Ascending aorta (tissue), 2 donors: ENCODE data around the gene RPS19BP1. TPM values are rescaled to one million over a fixed set of nuclear protein-coding genes. Genes with fewer than 3 reads are reported as not detected.
A peak's percentile ranks its signal among the peaks of the same experiment; 100 is the strongest.

Experiments used
- DNase-seq, 2 donors: peaks; one replicate each; pipeline ENCODE4 v3.0.0-alpha.2; 2019; ENCODE audit warnings: low spot score in 2 of 2
- H3K27ac ChIP-seq, 2 donors: fragments of 200-600 bp; sonication (generic); one replicate each; pipeline ENCODE4 v1.5.1; 2016 to 2017; ENCODE audit warnings: mild to moderate bottlenecking in 1 of 2
- H3K27me3 ChIP-seq: fragments of 200-600 bp; sonication (generic); one replicate; pipeline ENCODE4 v1.5.1; 2017
- H3K36me3 ChIP-seq, 2 donors: fragments of 200-600 bp; sonication (generic); one replicate each; pipeline ENCODE4 v1.5.1; 2016
- H3K4me1 ChIP-seq, 2 donors: fragments of 200-600 bp; sonication (generic); one replicate each; pipeline ENCODE4 v1.5.1; 2016 to 2017; ENCODE audit warnings: mild to moderate bottlenecking in 1 of 2
- H3K4me3 ChIP-seq, 2 donors: fragments of 200-600 bp; sonication (generic); one replicate each; pipeline ENCODE4 v1.5.1; 2016 to 2017; ENCODE audit warnings: mild to moderate bottlenecking in 1 of 2
- H3K9me3 ChIP-seq, 2 donors: fragments of 200-600 bp; sonication (generic); one replicate each; pipeline ENCODE4 v1.5.1; 2016
- intact Hi-C: fragments of 100-400 bp; cut with DNase I; formaldehyde crosslinking; loops from one replicate; pipeline ENCODE4 v1.15.1; 2023
- total RNA-seq: library from RNA; depleted of rRNA; stranded (reverse); fragments of >200 nt; gene quantifications from one replicate; pipeline ENCODE4 v1.1.0, GENCODE V29; 2016
- TF ChIP-seq, protein P1 (sequence below), 3 experiments: fragments of 200-600 bp in 2 of 3; fragments of 450-650 bp in 1 of 3; sonication (generic) in 2 of 3; IDR thresholded peaks; one replicate each; pipeline ENCODE4 v1.5.1; 2016 to 2019; ENCODE audit warnings: antibody characterized with exemption in 3 of 3, mild to moderate bottlenecking in 1 of 3, moderate library complexity in 1 of 3

RPS19BP1 gene
- total RNA-seq, 1 donor from 2014 or later = 218 TPM

- Histone ChIP-seq H3K4me1 (peaks cover 0 to 2% of the 10 kb centered on the region in 2 donors), H3K4me3 (no peak overlapping the region), H3K27ac (no peak overlapping the region), H3K27me3 (no peaks in the 10 kb centered on the region), H3K36me3 (no peaks in the 10 kb centered on the region), H3K9me3 (no peaks in the 10 kb centered on the region)
- no peak for DNase-seq
- TF ChIP-seq, protein P1, sequence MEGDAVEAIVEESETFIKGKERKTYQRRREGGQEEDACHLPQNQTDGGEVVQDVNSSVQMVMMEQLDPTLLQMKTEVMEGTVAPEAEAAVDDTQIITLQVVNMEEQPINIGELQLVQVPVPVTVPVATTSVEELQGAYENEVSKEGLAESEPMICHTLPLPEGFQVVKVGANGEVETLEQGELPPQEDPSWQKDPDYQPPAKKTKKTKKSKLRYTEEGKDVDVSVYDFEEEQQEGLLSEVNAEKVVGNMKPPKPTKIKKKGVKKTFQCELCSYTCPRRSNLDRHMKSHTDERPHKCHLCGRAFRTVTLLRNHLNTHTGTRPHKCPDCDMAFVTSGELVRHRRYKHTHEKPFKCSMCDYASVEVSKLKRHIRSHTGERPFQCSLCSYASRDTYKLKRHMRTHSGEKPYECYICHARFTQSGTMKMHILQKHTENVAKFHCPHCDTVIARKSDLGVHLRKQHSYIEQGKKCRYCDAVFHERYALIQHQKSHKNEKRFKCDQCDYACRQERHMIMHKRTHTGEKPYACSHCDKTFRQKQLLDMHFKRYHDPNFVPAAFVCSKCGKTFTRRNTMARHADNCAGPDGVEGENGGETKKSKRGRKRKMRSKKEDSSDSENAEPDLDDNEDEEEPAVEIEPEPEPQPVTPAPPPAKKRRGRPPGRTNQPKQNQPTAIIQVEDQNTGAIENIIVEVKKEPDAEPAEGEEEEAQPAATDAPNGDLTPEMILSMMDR (IDR thresholded peaks at IDR 0.05) = no peak
- intact Hi-C loops = no loop called here
These were observed 40.9 kb downstream of the RPS19BP1 start for GRCh38 chr22:39491696-39492095.

DNA sequence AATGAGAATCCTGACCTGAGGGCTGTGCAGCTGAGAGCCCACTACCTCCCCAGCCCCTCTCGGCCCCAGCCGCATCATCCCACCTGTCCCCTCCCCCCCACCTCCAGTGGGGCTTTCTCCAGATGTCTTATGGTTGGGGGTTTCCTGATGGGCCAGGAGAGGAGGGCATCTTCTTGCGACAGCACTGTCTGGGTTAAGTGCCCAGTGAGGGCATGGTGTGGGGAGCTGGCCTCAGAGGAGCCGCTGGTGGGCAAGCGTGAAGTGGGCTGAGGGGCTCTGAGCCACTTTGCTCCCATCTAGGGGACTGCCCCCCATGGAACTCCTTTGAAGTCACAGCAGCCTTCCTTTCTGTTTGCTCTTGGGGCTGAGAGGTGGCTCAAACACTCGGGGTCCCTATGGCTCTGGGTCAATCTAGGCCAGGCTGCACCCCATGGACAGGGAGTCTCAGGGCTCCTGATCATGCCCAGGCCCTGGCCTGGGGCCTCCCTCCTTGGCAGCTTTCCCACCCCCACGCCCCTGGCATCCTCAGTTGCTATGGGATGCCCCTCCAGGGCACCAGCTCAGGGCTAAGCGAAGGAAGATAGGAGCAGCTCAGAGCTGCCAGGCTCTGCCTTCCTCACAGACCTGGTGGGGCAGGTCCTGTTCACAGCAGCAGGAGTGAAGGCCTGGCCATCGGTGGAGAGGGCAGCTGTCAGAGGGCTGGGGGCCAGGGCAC is 41.4 kb downstream of the RPS19BP1 start:
- H3K27me3 ChIP-seq = no peaks in the 10 kb centered on the region
- no peak overlapping the region for H3K27ac ChIP-seq
- TF ChIP-seq, protein P1 (IDR thresholded peaks at IDR 0.05) = no peak
- H3K4me1 ChIP-seq = peaks cover 0 to 2% of the 10 kb centered on the region in 2 donors
- H3K9me3 ChIP-seq = no peaks in the 10 kb centered on the region
- no peak overlapping the region for H3K4me3 ChIP-seq
- no peaks in the 10 kb centered on the region for H3K36me3 ChIP-seq
- intact Hi-C loops = no loop called here
- no peak for DNase-seq

DNA sequence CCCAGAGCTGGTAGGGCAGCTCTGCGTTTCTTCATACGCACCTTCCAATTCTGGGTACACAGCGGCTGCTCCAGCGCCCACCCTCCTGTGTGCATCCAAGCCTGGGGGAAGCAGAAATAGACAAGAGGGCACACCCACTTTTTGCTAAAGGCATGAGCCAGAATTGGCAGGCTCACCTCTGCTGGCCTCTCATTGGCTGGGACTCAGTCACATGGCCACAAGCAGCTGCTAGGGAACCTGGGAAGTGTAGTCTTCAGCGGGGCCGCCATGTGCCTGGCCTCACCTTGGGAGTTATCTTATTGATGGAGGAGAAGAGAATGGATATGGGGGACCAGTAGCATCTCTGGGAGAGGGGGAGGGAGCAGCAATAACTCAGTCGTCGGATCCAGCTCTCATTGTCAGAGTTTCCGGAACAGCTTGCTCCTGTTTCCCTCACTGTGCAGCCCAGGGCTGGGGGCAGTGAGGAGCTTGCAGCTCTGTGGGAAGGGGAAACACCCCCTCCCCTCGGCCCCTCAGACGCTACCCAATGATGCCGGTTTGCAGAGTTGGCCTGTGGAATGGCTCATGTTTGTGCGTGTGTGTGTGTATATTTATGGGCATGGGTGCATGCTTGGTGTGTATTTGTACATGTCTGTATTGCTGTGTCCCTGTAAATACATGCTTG is 42.3 kb downstream of the RPS19BP1 start:
- no peak overlapping the region for H3K27ac ChIP-seq
- intact Hi-C loops = no loop called here
- peaks cover 0 to 2% of the 10 kb centered on the region in 2 donors for H3K4me1 ChIP-seq
- TF ChIP-seq, protein P1 (IDR thresholded peaks at IDR 0.05) = no peak
- H3K36me3 ChIP-seq = no peaks in the 10 kb centered on the region
- H3K27me3 ChIP-seq = no peaks in the 10 kb centered on the region
- DNase-seq = peak; percentile 62 to 82
- H3K4me3 ChIP-seq = no peak overlapping the region
- H3K9me3 ChIP-seq = no peaks in the 10 kb centered on the region

- no peak overlapping the region for H3K27ac ChIP-seq
- H3K36me3 ChIP-seq = no peaks in the 10 kb centered on the region
- H3K9me3 ChIP-seq = no peaks in the 10 kb centered on the region
- no peak for DNase-seq
- no peaks in the 10 kb centered on the region for H3K27me3 ChIP-seq
- intact Hi-C loops = no loop called here
- H3K4me3 ChIP-seq = no peak overlapping the region
- TF ChIP-seq, protein P1 (IDR thresholded peaks at IDR 0.05) = no peak
- H3K4me1 ChIP-seq = peaks cover 0 to 2% of the 10 kb centered on the region in 2 donors
These were observed 43.2 kb downstream of the RPS19BP1 start for GRCh38 chr22:39489094-39490068.

GRCh38 chr22:39488563-39489083 is 43.9 kb downstream of the RPS19BP1 start:
- Histone ChIP-seq H3K27me3 (no peaks in the 10 kb centered on the region), H3K36me3 (no peaks in the 10 kb centered on the region), H3K27ac (no peak overlapping the region), H3K9me3 (no peaks in the 10 kb centered on the region), H3K4me3 (no peak overlapping the region), H3K4me1 (no peaks in the 10 kb centered on the region)
- DNase-seq = no peak
- intact Hi-C loops = no loop called here
- TF ChIP-seq, protein P1 (IDR thresholded peaks at IDR 0.05) = no peak
